KG1 (cell line): ENCODE data around the gene CYP26A1.

Experiments used
- DNase-seq: peaks from one replicate; lab custom pipeline; 2025; lab: John Stamatoyannopoulos, UW

Gene CYP26A1

GRCh38 chr10:93064874-93065660 lies 8.6 kb upstream of the CYP26A1 start:
- DNase-seq, result no peak

- no peak for DNase-seq
These were observed 7.8 kb upstream of the CYP26A1 start for GRCh38 chr10:93065675-93066543.

GRCh38 chr10:93066544-93066913 lies 7.2 kb upstream of the CYP26A1 start:
- DNase-seq, result no peak

GRCh38 chr10:93067443-93068365 lies 6.0 kb upstream of the CYP26A1 start:
- DNase-seq, result no peak

- peak; percentile 25 for DNase-seq
These were observed 5.1 kb upstream of the CYP26A1 start for GRCh38 chr10:93068411-93069244.

GRCh38 chr10:93069245-93069561 lies 4.5 kb upstream of the CYP26A1 start:
- no peak for DNase-seq

GRCh38 chr10:93070378-93071176 lies 3.1 kb upstream of the CYP26A1 start:
- DNase-seq, result no peak

GRCh38 chr10:93071177-93071472 lies 2.6 kb upstream of the CYP26A1 start:
- no peak for DNase-seq

- DNase-seq, result no peak
These were observed 1.9 kb upstream of the CYP26A1 start for GRCh38 chr10:93071674-93072224.

DNA sequence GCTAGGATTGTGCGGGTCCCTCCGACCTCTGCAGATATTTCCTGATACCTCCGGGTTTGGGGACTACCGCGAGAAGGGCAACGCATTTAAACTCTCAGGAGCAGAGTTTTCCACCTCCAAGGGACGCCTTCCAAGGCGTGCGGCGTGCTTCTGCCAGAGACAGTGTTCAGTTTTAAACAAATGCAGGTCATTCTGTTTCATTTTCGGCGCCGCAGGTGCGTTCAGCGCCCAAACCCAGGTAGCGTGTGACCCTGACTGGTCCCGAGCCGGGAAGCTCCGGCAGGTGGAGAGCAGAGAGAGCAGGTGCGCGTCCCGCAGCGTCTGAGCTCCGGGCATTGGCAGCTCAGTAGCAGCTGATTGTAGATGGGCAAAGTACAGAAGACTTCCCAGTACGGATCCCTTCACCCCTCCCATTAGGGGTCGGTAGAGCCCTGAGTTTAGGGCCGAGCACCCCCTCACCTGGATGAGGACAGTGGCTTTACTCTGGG lies 1.4 kb upstream of the CYP26A1 start:
- no peak for DNase-seq

- DNase-seq, result no peak
These were observed 767 bp upstream of the CYP26A1 start for GRCh38 chr10:93072713-93073538.

GRCh38 chr10:93074147-93074596 lies 479 bp downstream of the CYP26A1 start:
- DNase-seq, result peak; percentile 55

GRCh38 chr10:93074597-93075368 lies 1.1 kb downstream of the CYP26A1 start:
- DNase-seq, result no peak

- no peak for DNase-seq
These were observed 1.9 kb downstream of the CYP26A1 start for GRCh38 chr10:93075369-93076221.

DNA sequence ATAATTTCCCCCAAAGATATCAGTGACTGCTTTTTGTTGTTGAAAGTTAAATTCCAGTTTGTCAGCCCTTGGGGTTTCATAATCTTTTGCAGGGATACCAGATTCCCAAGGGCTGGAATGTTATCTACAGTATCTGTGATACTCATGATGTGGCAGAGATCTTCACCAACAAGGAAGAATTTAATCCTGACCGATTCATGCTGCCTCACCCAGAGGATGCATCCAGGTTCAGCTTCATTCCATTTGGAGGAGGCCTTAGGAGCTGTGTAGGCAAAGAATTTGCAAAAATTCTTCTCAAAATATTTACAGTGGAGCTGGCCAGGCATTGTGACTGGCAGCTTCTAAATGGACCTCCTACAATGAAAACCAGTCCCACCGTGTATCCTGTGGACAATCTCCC lies 3.2 kb downstream of the CYP26A1 start:
- DNase-seq, result no peak

- DNase-seq, result no peak
These were observed 4.2 kb downstream of the CYP26A1 start for GRCh38 chr10:93077860-93078337.

DNA sequence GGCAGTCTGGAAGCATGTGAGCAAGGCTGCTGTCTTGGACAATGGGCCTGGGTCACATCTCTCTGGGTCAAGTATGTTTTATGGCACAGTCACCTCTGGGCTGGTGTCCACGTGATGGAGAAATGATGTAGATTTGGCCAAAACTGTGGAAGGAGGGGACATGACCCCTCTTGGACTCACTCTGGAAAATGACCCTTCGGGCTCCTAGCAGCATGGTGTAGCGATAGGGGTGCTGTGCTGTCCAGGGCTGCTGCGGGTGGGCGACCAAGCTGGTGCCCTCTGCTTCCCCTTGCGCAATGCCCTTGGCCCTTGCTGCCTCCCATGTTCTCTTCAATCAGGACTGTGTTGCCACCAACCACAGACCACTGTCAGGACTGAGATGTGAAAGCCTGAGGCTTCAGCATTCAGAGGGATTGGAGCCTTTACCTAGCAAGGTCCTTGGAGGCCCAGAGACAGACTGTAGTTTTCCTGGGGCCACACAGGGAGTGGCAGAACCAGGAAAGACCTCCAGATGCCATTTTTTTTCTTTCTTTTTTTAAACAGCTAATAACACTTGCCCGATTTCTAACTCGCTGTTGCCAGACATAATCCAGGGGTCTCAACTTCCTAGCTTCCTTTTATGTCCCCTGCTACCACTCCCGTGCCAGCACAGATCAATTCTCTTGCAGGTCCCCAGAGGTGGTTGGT lies 6.1 kb downstream of the CYP26A1 start:
- DNase-seq, result no peak
